ENCODE results near the gene C20orf144. TPM values are rescaled to one million over a fixed set of nuclear protein-coding genes. Genes with fewer than 3 reads are reported as not detected.

Gene C20orf144
- total RNA-seq, 1 donor from 2014 or later, result not detected

- DNase-seq, result no peak
- ATAC-seq, result peak; percentile 4
- intact Hi-C loops (cut with micrococcal nuclease), result no loop called here
Observed at GRCh38 chr20:33648396-33649004, 13.6 kb upstream of the C20orf144 start.

GRCh38 chr20:33649201-33649681, 12.9 kb upstream of the C20orf144 start:
- ATAC-seq, result peak; percentile 70
- peak; percentile 79 for DNase-seq
- intact Hi-C loops (cut with micrococcal nuclease), result no loop called here

- DNase-seq, result no peak
- ATAC-seq, result no peak
- intact Hi-C loops (cut with micrococcal nuclease), result loop anchor here (5.0 kb wide), 1 partner anchor 188 kb away; no protein-coding TSS in a partner anchor
Observed at GRCh38 chr20:33650111-33650752, 11.9 kb upstream of the C20orf144 start.

- ATAC-seq (no peak), DNase-seq (no peak)
- intact Hi-C loops (cut with micrococcal nuclease), result loop anchor here (5.0 kb wide), 1 partner anchor 189 kb away; no protein-coding TSS in a partner anchor
Observed at GRCh38 chr20:33650753-33651561, 11.2 kb upstream of the C20orf144 start.

GRCh38 chr20:33651562-33652048, 10.5 kb upstream of the C20orf144 start:
- no peak for ATAC-seq

GRCh38 chr20:33653218-33653899, 8.8 kb upstream of the C20orf144 start:
- intact Hi-C loops (cut with micrococcal nuclease), result loop anchor here (5.0 kb wide), 1 partner anchor 191 kb away; no protein-coding TSS in a partner anchor
- peak; percentile 63 for DNase-seq
- peak; percentile 68 for ATAC-seq

More at GRCh38 chr20:33651562-33652048, 10.5 kb upstream of the C20orf144 start:
- intact Hi-C loops (cut with micrococcal nuclease), result loop anchor here (5.0 kb wide), 1 partner anchor 189 kb away; no protein-coding TSS in a partner anchor
- no peak for DNase-seq

GRCh38 chr20:33653900-33654596, 8.1 kb upstream of the C20orf144 start:
- DNase-seq, result no peak
- intact Hi-C loops (cut with micrococcal nuclease), result loop anchor here (5.0 kb wide), 1 partner anchor 192 kb away; no protein-coding TSS in a partner anchor
- ATAC-seq, result peak; percentile 12

GRCh38 chr20:33654680-33655161, 7.4 kb upstream of the C20orf144 start:
- peak; percentile 2 for ATAC-seq
- intact Hi-C loops (cut with micrococcal nuclease), result loop anchor here (5.0 kb wide), 1 partner anchor 192 kb away; no protein-coding TSS in a partner anchor

GRCh38 chr20:33655164-33655563, 7.0 kb upstream of the C20orf144 start:
- no peak for ATAC-seq
- no peak for DNase-seq
- intact Hi-C loops (cut with micrococcal nuclease), result no loop called here

More at GRCh38 chr20:33654680-33655161, 7.4 kb upstream of the C20orf144 start:
- DNase-seq, result no peak

- no peak for DNase-seq
- intact Hi-C loops (cut with micrococcal nuclease), result no loop called here
- ATAC-seq, result no peak
Observed at GRCh38 chr20:33656010-33656782, 5.9 kb upstream of the C20orf144 start.

GRCh38 chr20:33656783-33657703, 5.1 kb upstream of the C20orf144 start:
- intact Hi-C loops (cut with micrococcal nuclease), result no loop called here
- no peak for DNase-seq
- no peak for ATAC-seq

- intact Hi-C loops (cut with micrococcal nuclease), result no loop called here
- no peak for DNase-seq
- ATAC-seq, result no peak
Observed at GRCh38 chr20:33657704-33658095, 4.4 kb upstream of the C20orf144 start.

- DNase-seq (no peak), ATAC-seq (no peak)
- intact Hi-C loops (cut with micrococcal nuclease), result no loop called here
Observed at GRCh38 chr20:33658510-33658909, 3.6 kb upstream of the C20orf144 start.

GRCh38 chr20:33658929-33659328, 3.2 kb upstream of the C20orf144 start:
- intact Hi-C loops (cut with micrococcal nuclease), result no loop called here
- ATAC-seq, result no peak

GRCh38 chr20:33659341-33660034, 2.6 kb upstream of the C20orf144 start:
- intact Hi-C loops (cut with micrococcal nuclease), result no loop called here
- ATAC-seq, result no peak
- DNase-seq, result no peak

More at GRCh38 chr20:33658929-33659328, 3.2 kb upstream of the C20orf144 start:
- DNase-seq, result no peak
